ENCODE measurements around the gene PLAA.

The PLAA gene

DNA sequence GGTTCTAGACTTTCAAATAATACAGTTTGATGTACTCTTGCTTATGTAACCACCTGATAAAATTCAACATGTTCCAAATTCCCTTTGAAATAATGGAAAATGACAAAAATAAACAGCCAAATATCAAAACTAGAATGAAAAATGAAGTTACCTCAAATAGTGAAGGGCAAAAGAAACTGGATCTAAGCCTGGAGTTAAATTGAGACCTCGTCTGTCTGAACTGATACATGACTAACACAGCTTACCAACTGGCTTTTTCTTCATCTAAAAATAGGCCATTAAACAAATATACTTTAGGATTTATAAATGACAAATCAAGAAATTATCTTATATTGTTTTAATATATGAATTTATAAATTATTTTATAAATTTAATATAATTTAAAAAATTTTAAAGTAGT is 42.4 kb downstream of the PLAA start:
- no peak overlapping the region for H3K9ac ChIP-seq (ENCODE audit: low read length)
- H3K23ac ChIP-seq (ENCODE audit: low read length), result no peak overlapping the region
- no peak overlapping the region for H3K18ac ChIP-seq (ENCODE audit: low read length)
- H2BK120ac ChIP-seq (ENCODE audit: insufficient read depth, low read length, poor library complexity), result no peak overlapping the region
- no peak for DNase-seq
- H3K79me1 ChIP-seq (ENCODE audit: low read length), result no peaks in the 10 kb centered on the region
- H2AFZ ChIP-seq (ENCODE audit: insufficient read depth, low read length, poor library complexity), result no peak overlapping the region
- no peak overlapping the region for H3K27ac ChIP-seq (ENCODE audit: low read depth, low read length)
- no peak overlapping the region for H2AK5ac ChIP-seq (ENCODE audit: low read length)
- H3K14ac ChIP-seq (ENCODE audit: low read length), result no peak overlapping the region
- no peak overlapping the region for H3K4ac ChIP-seq (ENCODE audit: low read depth, low read length)
- no peak overlapping the region for H4K91ac ChIP-seq (ENCODE audit: low read depth, low read length)
- H3K4me3 ChIP-seq (ENCODE audit: low read depth, low read length), result no peak overlapping the region
- no CpG with 5 or more reads among the region's 1 CpG for WGBS (ENCODE audit: extremely low coverage, insufficient coverage, insufficient read length)
- no peak overlapping the region for H4K12ac ChIP-seq (ENCODE audit: low read depth, low read length)
- H2BK5ac ChIP-seq (ENCODE audit: low read depth, low read length, poor library complexity), result no peak overlapping the region
- H3K36me3 ChIP-seq (ENCODE audit: control insufficient read depth in 1 of 2, insufficient read depth in 2 of 2, low read length in 2 of 2), result peaks cover 12% of the 10 kb centered on the region in 2 experiments
- no peaks in the 10 kb centered on the region for H3K4me1 ChIP-seq (ENCODE audit: control insufficient read depth in 1 of 2, insufficient read depth in 2 of 2, low read length in 2 of 2)
- H4K8ac ChIP-seq (ENCODE audit: low read depth, low read length), result no peak overlapping the region
- no peaks in the 10 kb centered on the region for H3K9me3 ChIP-seq (ENCODE audit: insufficient read depth, low read depth, low read length)
- no peaks in the 10 kb centered on the region for H3K79me2 ChIP-seq (ENCODE audit: control insufficient read depth, insufficient read depth, low read length, poor library complexity)
- no peaks in the 10 kb centered on the region for H3K27me3 ChIP-seq (ENCODE audit: insufficient read depth, low read length)
- no peak overlapping the region for H3K4me2 ChIP-seq (ENCODE audit: low read length)
- H2BK12ac ChIP-seq (ENCODE audit: low read length), result no peak overlapping the region

DNA sequence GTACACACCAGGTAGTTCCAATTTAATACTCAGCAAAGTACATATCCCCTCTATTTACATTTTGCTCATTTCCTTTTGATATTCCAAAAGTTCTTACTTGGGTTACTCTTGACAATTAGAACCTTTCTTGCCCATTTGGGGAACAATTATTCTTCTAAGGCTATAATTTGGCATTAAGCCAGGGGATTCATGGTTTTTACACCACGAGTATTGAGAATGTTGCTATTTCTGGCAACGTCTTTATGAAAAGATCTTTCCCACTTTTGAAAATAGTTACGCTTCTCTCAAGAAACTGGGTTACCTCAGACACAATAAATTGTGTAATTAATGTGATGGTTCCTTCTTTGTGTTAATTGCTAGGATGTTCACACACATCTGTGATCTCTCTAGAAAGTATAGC is 43.0 kb downstream of the PLAA start:
- no CpG with 5 or more reads among the region's 3 CpGs for WGBS (ENCODE audit: extremely low coverage, insufficient coverage, insufficient read length)

DNA sequence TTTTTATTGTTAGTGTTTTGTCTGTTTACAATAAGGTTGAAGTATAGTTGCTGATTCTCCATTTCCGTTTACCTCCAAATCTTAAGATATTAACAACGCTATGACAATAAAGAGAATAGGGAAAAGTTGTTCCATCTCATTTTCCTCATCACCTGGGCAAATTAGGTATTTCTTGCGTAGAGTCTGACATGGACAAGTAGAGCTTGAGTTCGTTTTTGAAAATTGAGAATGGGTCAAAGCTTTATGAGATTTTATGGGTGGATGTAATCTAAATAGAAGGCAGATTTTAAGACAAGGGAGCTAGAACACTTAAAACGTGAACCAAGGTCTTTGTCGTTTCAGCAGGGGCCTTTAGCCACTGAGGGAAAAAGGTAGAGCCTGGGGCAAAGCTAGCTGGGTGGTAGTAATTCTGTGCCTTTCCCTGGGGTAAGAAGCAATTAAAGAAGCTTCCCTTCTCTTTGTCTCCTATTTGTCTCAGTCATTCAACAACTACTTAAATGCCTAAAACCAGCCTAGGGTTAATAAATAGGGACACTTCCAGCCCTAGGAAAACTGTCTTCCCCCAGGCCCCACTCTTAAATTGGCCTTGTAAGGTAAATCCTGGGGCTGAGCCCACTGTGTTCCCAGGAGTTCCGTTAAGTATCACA is 53.9 kb downstream of the PLAA start:
- H2BK12ac ChIP-seq (ENCODE audit: low read length), result no peak overlapping the region
- no peaks in the 10 kb centered on the region for H3K27me3 ChIP-seq (ENCODE audit: insufficient read depth, low read length)
- no peak overlapping the region for H2BK120ac ChIP-seq (ENCODE audit: insufficient read depth, low read length, poor library complexity)
- H3K79me2 ChIP-seq (ENCODE audit: control insufficient read depth, insufficient read depth, low read length, poor library complexity), result peaks cover 3% of the 10 kb centered on the region
- no peak overlapping the region for H3K18ac ChIP-seq (ENCODE audit: low read length)
- H3K9ac ChIP-seq (ENCODE audit: low read length), result no peak overlapping the region
- no peak overlapping the region for H2BK5ac ChIP-seq (ENCODE audit: low read depth, low read length, poor library complexity)
- H3K4me3 ChIP-seq (ENCODE audit: low read depth, low read length), result no peak overlapping the region
- H3K36me3 ChIP-seq (ENCODE audit: control insufficient read depth in 1 of 2, insufficient read depth in 2 of 2, low read length in 2 of 2), result no peaks in the 10 kb centered on the region
- peak overlapping the region; percentile 85 for H4K12ac ChIP-seq (ENCODE audit: low read depth, low read length)
- H2AK5ac ChIP-seq (ENCODE audit: low read length), result no peak overlapping the region
- peaks cover 3% of the 10 kb centered on the region for H3K79me1 ChIP-seq (ENCODE audit: low read length)
- H3K4ac ChIP-seq (ENCODE audit: low read depth, low read length), result no peak overlapping the region
- H3K9me3 ChIP-seq (ENCODE audit: insufficient read depth, low read depth, low read length), result no peaks in the 10 kb centered on the region
- DNase-seq, result no peak
- H3K4me1 ChIP-seq (ENCODE audit: control insufficient read depth in 1 of 2, insufficient read depth in 2 of 2, low read length in 2 of 2), result no peaks in the 10 kb centered on the region
- H3K27ac ChIP-seq (ENCODE audit: low read depth, low read length), result no peak overlapping the region
- H3K23ac ChIP-seq (ENCODE audit: low read length), result no peak overlapping the region
- no peak overlapping the region for H4K91ac ChIP-seq (ENCODE audit: low read depth, low read length)
- H3K14ac ChIP-seq (ENCODE audit: low read length), result no peak overlapping the region
- no peak overlapping the region for H2AFZ ChIP-seq (ENCODE audit: insufficient read depth, low read length, poor library complexity)
- WGBS (ENCODE audit: extremely low coverage, insufficient coverage, insufficient read length), result no CpG with 5 or more reads among the region's 7 CpGs
- peak overlapping the region; percentile 63 for H3K4me2 ChIP-seq (ENCODE audit: low read length)
- H4K8ac ChIP-seq (ENCODE audit: low read depth, low read length), result peak overlapping the region; percentile 77

More for the DNA sequence above, 43.0 kb downstream of the PLAA start:
- Histone ChIP-seq H3K14ac (ENCODE audit: low read length) (no peak overlapping the region), H2BK5ac (ENCODE audit: low read depth, low read length, poor library complexity) (no peak overlapping the region), H3K27ac (ENCODE audit: low read depth, low read length) (no peak overlapping the region), H3K36me3 (ENCODE audit: control insufficient read depth in 1 of 2, insufficient read depth in 2 of 2, low read length in 2 of 2) (peaks cover 9 to 12% of the 10 kb centered on the region in 2 experiments), H2AK5ac (ENCODE audit: low read length) (no peak overlapping the region), H3K4ac (ENCODE audit: low read depth, low read length) (no peak overlapping the region), H4K8ac (ENCODE audit: low read depth, low read length) (no peak overlapping the region), H3K79me2 (ENCODE audit: control insufficient read depth, insufficient read depth, low read length, poor library complexity) (no peaks in the 10 kb centered on the region), H3K9me3 (ENCODE audit: insufficient read depth, low read depth, low read length) (no peaks in the 10 kb centered on the region), H2BK12ac (ENCODE audit: low read length) (no peak overlapping the region), H3K27me3 (ENCODE audit: insufficient read depth, low read length) (no peaks in the 10 kb centered on the region), H2BK120ac (ENCODE audit: insufficient read depth, low read length, poor library complexity) (no peak overlapping the region), H4K91ac (ENCODE audit: low read depth, low read length) (no peak overlapping the region), H3K4me3 (ENCODE audit: low read depth, low read length) (no peak overlapping the region), H4K12ac (ENCODE audit: low read depth, low read length) (no peak overlapping the region), H3K23ac (ENCODE audit: low read length) (no peak overlapping the region), H3K4me2 (ENCODE audit: low read length) (no peak overlapping the region), H3K9ac (ENCODE audit: low read length) (no peak overlapping the region), H2AFZ (ENCODE audit: insufficient read depth, low read length, poor library complexity) (no peak overlapping the region), H3K79me1 (ENCODE audit: low read length) (no peaks in the 10 kb centered on the region), H3K4me1 (ENCODE audit: control insufficient read depth in 1 of 2, insufficient read depth in 2 of 2, low read length in 2 of 2) (no peaks in the 10 kb centered on the region), H3K18ac (ENCODE audit: low read length) (no peak overlapping the region)
- DNase-seq, result no peak

- H2AFZ ChIP-seq (ENCODE audit: insufficient read depth, low read length, poor library complexity), result peak within 1 kb of the TSS; percentile 100
- peak within 1 kb of the TSS; percentile 63 for H3K4me2 ChIP-seq (ENCODE audit: low read length)
- peaks cover 3% of the 10 kb centered on the region for H3K79me1 ChIP-seq (ENCODE audit: low read length)
- peaks cover 3% of the 10 kb centered on the region for H3K79me2 ChIP-seq (ENCODE audit: control insufficient read depth, insufficient read depth, low read length, poor library complexity)
- peak within 1 kb of the TSS; percentile 89 for H3K27ac ChIP-seq (ENCODE audit: low read depth, low read length)
- peak within 1 kb of the TSS; percentile 99 for H4K8ac ChIP-seq (ENCODE audit: low read depth, low read length)
- peak within 1 kb of the TSS; percentile 95 for H4K91ac ChIP-seq (ENCODE audit: low read depth, low read length)
- H3K9me3 ChIP-seq (ENCODE audit: insufficient read depth, low read depth, low read length), result no peaks in the 10 kb centered on the region
- peak within 1 kb of the TSS; percentile 89 for H2BK120ac ChIP-seq (ENCODE audit: insufficient read depth, low read length, poor library complexity)
- peak within 1 kb of the TSS; percentile 97 for H3K4me3 ChIP-seq (ENCODE audit: low read depth, low read length)
- WGBS (ENCODE audit: extremely low coverage, insufficient coverage, insufficient read length), result no CpG with 5 or more reads among the region's 70 CpGs
- H2AK5ac ChIP-seq (ENCODE audit: low read length), result no peak within 1 kb of the TSS
- DNase-seq, result peak; percentile 94 to 95
- no peaks in the 10 kb centered on the region for H3K36me3 ChIP-seq (ENCODE audit: control insufficient read depth in 1 of 2, insufficient read depth in 2 of 2, low read length in 2 of 2)
- H3K23ac ChIP-seq (ENCODE audit: low read length), result no peak within 1 kb of the TSS
- no peaks in the 10 kb centered on the region for H3K4me1 ChIP-seq (ENCODE audit: control insufficient read depth in 1 of 2, insufficient read depth in 2 of 2, low read length in 2 of 2)
- peak within 1 kb of the TSS; percentile 91 for H3K9ac ChIP-seq (ENCODE audit: low read length)
- peak within 1 kb of the TSS; percentile 93 for H3K18ac ChIP-seq (ENCODE audit: low read length)
- no peaks in the 10 kb centered on the region for H3K27me3 ChIP-seq (ENCODE audit: insufficient read depth, low read length)
- H4K12ac ChIP-seq (ENCODE audit: low read depth, low read length), result peak within 1 kb of the TSS; percentile 94
- H2BK12ac ChIP-seq (ENCODE audit: low read length), result no peak within 1 kb of the TSS
- H3K4ac ChIP-seq (ENCODE audit: low read depth, low read length), result peak within 1 kb of the TSS; percentile 19
- H3K14ac ChIP-seq (ENCODE audit: low read length), result peak within 1 kb of the TSS; percentile 96
- peak within 1 kb of the TSS; percentile 67 for H2BK5ac ChIP-seq (ENCODE audit: low read depth, low read length, poor library complexity)
These were observed 54.6 kb downstream of the PLAA start, which contains the start of gene CAAP1 for GRCh38 chr9:26892251-26893029. CAAP1 (minus strand) TSS chr9:26892802; CDS start chr9:26892715, 87 bp downstream.
